Left forelimb (tissue), 1 donor: ENCODE measurements around the gene PTCSC3.
"Not testable (repeated sequence)": the region's sequence is repeated elsewhere in the genome, so short reads cannot be mapped to it uniquely, and the experiment has no call there.

Source experiments
- DNase-seq: peaks from one replicate; pipeline ENCODE4 v3.0.0-alpha.2; 2018; ENCODE audit warnings: low spot score

Gene PTCSC3

DNA sequence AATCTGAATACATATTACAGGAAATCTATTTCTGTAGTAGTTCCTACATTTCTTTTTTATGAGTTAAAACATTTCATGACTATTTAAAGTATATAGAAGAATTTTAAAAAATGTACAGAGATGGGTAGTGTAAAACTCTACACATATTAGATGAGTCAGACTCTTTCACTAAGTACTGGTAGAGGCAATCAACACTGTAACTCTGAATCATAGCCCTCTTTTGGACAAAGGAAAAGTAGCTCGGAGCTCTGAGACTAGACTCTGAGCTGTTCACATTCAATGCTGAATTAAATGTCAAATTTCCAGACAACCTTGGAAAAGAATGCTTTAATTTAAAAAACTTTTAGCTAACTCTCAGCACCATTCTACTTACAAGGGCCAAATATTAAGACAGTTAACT, 3.4 kb downstream of the PTCSC3 start:
- DNase-seq: no peak

DNA sequence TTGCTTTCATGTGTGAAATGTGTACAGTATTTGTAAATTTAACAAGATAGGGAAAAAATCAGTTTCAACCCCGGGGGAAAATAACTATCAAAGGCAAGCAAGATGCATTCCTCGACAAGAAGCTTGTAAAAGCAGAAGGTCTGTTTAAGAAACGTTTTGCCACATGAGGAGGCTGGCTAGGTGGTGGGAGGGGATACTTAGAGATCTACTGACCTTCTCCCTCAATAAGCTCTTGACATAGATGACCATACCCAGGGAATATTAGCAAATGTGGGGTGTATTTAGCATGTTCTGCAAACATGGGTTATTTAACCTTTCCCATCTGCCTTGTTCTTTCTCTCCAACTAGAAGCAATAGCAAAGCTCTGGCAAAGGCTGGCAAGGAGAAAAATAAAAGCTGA, 4.9 kb downstream of the PTCSC3 start:
- DNase-seq: no peak

DNA sequence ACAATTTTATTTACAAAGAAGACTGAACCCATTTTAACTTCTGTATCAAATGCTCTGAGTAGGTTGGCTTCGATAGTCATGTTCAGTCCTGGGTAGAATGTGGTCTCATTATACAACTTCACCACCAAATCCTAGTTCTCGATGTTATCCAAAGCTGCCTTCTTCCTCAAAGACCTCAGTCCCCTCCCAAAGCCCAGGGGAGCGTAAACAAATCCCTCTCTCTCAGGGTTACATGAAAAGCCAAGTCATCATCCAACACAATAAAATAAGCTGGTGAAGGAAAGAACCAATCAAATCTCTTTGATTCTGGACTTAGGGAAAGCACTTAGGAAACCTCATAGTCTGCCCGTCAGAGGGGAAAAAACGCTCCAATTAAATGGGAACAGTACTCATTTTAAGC, 9.1 kb downstream of the PTCSC3 start:
- DNase-seq: no peak

DNA sequence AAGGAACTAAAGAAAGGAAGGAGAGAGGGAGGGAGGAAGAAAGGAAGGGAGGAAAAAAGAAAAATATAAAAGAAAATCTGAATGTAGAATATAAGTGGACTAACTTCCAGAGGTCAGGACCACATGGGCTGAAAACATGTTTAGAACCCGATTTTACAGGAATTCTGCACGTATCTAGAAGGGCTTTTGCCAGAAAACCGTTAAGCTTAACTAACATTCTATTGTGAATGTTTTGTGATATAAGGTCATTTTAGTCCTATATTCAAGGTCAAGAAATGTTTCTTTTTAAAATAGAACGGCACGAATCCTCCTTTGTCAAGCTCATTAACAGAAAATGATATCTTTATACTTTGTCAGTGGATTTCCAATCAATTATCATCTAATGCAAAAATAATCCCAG, 13.1 kb downstream of the PTCSC3 start:
- DNase-seq: no peak

DNA sequence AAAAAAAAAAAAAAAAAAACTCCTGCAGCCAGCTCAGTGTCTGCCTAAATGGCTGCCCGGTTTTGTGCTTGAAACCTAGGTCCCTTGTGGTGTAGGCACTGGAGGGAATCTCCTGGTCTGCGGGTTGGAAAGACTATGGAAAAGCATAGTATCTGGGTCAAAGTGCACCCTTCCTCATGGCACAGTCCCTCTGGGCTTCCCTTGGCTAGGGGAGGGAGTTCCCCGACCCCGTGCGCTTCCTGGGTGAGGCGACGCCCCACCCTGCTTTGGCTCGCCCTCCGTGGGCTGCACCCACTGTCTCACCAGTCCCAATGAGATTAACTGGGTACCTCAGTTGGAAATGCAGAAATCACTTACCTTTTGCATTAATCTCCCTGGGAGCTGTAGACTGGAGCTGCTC, 14.3 kb downstream of the PTCSC3 start:
- DNase-seq: no peak

DNA sequence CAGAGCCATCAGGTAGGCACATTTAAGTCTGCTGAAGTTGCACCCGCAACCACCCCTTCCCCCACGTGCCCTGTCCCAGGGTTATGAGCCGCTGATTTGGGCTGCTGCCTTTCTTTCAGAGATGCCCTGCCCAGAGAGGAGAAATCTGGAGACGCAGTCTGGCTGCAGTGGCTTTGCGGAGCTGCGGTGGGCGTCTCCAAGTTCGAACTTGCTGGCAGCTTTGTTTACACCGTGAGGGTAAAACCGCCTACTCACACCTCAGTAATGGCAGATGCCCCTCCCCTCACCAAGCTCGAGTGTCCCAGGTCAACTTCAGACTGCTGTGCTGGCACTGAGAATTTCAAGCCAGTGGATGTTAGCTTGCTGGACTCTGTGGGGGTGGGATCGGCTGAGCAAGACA, 14.7 kb downstream of the PTCSC3 start:
- no peak for DNase-seq

DNA sequence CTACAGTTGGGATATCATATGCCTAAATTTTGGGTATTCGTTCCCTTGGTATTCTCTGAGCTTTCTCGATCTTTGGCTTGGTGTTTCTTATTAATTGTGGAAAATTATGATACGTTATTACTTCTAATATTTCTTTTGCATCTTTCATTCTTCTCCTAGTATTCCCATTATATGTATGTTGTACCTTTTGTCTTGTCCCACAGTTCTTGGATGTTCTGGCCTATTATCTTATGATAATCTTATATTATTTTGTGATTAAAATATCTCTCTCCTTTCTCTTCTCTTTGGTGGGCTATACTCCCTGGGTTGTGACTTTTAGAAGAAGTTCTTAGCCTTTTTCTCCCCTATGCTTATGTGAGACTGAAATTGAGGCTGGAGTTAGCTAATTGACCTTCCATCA, 25.2 kb downstream of the PTCSC3 start:
- DNase-seq: no peak

DNA sequence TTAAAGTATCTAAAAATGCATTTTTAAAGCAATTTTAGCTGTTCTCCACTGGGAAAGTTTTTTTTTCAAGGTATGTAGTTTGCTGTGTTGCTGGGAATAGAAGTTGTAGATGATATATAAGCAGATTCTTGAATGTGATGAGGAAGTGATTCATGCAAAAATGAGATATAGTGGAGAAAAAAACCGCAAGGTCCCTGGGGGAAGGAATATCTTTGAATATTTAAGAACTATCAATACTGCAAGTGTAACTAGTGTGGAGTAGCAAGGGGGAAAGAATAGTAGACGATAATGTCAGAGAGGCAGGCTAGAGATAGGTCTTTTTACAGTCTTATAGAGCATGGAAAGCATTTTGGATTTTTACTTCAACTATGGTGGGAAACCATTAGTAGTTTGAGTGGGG, 42.5 kb downstream of the PTCSC3 start:
- DNase-seq: no peak

DNA sequence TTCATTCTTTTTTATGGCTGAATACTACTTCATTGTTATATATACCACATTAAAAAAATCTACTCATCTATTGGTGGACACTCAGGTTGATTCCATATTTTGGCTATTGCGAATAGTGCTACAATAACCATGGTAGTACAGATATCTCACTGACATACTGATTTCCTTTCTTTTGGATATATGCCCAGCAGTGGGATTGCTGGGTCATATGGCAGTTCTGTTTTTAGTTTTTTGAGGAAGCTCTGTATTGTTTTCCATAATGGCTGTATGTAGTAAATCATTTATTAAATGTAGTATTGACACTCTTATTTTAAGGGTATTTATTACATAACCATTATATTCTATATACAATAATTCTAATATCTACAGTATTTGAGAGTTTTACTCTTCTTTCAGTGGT, 43.7 kb downstream of the PTCSC3 start:
- DNase-seq: no peak

DNA sequence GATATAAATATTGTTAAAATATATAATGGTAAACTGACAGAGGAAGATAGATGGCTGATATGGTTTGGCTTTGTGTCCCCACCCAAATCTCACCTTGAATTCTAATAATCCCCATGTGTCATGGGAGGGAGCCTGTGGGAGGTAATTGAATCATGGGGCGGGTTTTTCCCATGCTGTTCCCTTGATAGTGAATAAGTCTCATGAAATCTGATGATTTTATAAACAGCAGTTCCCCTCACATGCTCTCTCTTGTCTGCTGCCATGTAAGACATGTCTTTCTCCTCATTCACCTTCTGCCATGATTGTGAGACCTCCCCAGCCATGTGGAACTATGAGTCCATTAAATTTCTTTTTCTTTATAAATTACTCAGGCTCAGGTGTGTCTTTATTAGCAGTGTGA, 46.3 kb downstream of the PTCSC3 start:
- no peak for DNase-seq

DNA sequence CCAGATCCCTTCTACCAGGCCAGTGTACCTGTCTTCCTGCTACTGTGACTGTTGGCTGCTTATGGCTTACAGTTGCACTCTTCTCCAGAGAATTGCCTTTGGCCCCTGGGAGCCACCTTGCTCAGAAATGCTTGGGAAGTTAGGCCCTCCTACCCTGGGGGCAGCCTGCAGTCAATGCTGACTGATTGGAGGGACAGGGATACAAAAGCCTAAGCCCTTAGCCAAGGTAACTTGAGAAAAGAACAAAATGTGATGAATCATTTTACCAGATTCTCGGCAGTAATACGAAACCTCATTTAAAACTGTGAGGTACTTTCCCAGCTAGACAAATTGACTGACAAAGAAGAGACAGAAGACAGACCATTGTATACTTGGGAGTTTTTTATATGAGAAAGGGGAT, 47.3 kb downstream of the PTCSC3 start:
- DNase-seq: no peak

DNA sequence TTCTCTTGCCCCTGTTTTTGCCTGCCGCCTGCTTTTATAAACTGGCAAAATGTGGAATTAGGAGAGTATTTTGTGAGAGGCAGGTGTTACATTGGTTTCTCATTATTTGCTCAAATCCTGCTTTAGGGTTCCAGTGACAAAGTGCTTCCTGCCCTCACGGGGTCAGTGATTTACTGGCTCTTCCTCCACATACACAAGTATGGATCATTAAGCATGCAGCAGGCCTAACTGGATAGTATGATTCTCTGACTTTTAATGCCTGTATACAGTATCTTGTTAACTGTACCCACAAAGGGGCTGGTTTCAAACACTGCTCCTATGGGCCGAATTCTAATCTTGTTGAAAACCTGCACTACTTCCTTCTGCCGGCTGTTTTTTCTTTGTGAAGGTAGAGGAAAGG, 63.2 kb downstream of the PTCSC3 start:
- no peak for DNase-seq

DNA sequence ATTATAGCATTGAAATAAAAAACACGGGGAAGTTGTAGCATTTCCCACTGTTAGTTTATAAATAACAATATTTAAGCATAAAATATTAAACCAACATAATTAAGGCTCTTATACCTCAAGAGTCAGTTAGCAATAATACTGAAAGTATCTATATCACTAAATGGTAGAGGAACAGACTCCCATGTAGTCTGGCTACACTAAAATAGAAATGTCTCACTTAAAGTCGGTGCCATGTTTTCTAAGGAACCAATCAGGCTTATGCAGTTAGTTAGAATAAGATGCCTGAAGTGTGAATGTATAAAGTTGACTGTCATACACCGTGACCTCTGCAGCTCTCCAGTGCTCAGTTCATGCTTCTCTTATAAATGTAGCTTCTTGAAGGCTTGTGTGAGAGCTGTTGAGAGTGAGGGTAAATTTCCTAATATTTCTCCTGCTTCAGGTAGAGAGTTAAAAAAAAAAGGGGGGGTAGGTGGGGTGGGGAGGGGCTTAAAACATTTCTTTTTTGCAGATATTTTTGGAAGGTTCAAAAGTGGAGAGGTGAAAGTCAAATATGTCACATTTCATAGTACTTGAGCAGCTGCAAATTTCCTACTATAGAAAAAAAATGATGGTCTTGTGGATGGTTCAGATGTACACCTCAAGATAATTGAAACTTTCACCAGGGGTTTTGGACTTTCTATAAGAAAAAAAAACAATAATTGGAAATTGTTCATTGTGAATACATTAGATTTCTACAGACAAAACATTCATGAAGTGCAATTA, 64.5 kb downstream of the PTCSC3 start:
- DNase-seq: no peak

DNA sequence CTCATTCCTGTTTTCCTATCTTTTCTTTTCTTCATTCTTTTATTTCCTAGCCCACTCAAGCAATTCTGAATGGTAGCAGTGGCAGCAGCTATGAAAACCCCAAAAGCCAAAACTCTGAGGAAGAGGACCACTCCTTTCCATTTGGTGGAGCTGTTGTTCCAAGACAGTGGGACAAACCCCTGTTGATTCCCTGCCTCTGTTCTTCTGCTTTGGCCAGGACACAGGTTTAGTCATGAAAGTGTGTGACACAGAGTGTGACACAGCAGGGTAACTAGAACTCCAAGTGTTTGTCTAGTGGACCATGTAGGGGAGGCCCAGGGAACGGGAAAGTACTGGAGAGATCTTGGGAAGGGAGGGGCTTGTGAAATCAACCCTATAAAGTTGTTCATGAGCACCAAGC, 71.1 kb downstream of the PTCSC3 start:
- DNase-seq: no peak

DNA sequence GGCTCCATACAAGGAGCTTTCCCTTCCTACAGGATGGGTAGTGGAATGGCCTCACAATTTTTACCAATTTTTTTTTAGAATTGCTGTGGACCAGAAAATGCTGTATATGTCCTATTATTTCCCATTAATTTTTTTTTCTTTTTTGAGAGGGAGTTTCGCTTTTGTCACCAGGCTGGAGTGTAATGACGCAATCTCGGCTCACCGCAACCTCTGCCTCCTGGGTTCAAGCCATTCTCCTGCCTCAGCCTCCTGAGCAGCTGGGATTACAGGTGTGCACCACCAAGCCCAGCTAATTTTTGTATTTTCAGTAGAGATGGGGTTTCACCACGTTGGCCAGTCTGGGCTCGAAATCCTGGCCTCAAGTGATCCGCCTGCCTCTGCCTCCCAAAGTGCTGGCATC, 72.3 kb downstream of the PTCSC3 start:
- DNase-seq: not testable (repeated sequence)

DNA sequence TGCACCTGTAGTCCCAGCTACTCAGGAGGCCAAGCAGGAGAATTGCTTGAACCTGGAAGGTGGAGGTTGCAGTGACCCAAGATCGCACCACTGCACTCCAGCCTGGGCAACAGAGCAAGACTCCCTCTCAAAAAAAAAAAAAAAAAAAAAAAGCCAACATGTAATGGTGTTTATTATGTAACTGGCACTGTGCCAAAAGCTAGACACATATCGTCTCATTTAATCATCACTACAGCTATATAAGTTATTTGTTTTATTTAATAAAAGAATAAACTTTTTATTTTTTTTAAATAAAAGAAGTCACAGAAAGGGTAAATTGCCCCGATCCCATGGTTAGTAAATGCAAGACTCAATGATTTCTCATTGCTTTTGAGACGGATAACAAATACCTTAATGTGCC, 76.9 kb downstream of the PTCSC3 start:
- DNase-seq: no peak

DNA sequence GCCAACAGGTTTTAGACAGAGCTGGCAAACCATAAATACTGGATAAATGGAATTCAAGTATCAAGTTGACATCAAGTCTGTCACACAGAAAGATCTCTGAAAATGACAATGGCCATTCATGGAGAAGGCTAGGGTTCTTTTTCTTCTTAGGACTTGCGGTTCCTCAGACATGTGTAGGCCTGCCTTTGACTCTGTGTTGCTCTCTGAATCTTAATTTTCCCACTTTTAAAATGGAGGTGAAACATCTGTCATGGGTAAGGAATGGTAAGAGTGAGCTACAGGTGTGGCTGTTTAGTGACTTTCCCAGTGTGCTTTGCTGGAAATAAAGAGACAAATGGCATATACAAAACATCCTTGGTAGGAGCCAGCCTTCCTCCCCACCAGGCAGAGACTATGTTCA, 79.2 kb downstream of the PTCSC3 start:
- no peak for DNase-seq

DNA sequence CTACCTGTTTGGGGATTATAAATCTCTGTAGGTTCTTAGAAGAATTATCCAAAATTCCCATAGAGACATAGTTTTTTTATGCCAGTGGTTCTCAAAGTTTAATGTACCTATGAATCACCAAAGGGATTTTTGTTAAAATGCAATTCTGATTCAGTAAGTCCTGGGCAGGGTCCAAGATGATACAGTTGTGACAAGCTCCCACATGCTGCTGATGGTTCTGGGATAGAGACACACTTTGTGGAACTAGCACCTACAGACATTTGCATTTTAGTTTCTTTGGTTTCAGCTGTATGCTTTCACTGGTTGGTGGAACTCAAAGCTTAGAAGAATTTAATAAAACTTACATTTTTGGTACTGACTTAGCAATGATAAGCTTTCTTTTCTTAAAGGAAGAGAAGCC, 80.4 kb downstream of the PTCSC3 start:
- no peak for DNase-seq

DNA sequence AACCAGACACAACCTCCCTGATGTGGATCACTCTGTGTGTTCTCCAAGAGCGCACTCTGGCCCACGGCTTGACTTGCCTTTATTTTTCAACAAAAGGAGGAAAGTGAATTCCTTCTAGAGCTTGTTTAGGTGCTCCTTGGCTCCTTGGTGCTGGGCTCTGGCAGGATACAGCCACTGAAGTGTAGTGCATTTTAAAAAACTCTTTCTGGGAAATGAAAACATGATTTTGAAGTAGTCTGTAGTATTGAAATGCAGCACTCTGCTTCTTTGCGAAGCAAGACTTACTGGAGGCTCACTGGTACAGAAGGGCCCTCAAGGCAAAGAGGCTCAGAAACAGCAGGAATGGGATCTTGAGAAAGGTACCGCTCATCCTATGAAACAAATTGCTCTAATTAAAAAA, 81.6 kb downstream of the PTCSC3 start:
- no peak for DNase-seq

DNA sequence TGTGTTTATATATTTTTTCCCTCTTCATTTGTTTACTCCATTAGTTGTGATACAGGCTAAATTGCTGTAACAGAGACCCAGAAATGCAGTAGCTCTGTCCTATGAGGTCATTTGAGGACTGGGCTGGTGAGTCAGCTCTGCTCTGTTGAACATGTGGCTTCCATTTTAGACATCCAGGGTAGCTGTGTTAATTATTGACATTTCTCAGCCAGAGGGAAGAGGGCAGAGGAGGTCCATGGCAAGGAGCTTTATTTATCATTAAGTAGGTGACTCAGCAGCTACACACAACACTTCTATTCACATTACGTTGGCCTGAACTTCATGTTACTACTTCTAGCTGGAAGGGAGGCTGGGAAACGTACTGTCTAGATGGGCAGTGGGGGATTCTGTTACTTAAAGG, 85.4 kb downstream of the PTCSC3 start:
- DNase-seq: no peak

DNA sequence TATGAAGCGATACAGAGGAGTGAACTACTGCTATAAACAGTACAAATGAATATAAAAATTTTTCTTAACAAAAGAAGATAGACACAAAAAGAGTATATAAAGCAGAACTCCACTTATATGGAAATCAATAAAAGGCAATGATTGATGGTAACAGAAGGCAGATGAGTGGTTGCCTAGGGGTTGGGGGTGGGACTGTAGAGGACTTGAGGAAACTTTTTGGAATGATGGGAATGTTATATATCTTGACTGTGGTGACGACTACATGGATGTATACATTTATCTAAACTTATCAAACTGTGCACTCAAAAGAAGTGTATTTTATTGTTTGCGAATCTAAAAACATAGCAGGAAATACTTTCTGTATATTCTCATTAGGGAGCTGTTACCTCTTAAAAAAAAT, 89.1 kb downstream of the PTCSC3 start:
- DNase-seq: no peak

DNA sequence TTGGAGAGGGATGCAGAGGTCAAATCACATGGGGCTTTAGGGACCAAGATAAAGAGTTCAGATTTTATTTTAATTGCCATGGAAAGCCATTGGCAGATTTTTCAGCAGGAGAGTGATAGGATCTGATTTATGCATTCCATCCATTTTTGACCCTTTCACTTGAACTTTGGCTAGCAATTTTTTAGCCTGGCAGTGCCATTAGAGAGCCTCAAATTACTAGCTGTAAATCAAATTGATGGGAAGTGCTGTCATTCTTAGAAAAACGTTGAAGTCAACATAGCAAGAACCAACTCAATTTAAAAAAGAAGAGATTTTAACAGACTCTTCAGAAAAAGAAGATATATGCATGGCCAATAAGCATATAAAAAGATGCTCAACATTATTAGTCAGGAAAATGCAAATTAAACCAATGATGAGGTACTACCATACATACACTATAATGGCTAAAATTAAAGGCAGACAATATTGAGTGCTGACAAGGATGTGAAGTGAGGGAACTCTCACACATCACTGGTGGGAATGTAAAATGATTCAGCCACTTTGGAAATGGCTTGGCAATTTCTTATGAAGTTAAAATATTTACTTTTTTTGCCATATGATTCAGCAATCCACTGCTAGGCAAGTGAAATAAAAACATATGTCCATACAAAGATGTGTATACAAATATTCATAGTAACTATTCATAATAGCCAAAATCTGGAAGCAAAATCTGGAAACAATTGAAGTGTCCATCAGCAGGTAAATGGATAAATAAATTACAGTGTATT, 89.7 kb downstream of the PTCSC3 start:
- DNase-seq: no peak

DNA sequence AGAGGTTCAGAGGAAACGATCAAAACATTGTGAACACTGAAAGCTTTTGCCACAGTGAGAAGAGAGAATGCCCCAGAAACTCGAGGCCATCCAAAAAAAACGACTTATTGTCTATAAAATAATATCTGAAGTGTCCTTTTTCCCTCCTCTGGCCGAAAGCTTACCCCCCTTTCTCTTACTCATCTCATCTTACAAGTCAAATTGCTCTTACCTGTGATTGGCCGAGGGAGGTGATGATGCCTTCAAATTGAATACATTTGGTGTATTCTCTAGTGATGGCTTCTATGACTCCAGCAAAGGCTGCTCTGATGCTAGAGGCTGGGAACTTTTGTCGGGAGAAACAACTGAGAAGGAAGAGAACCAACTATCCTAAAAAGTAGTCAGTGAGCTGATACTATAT, 90.7 kb downstream of the PTCSC3 start:
- no peak for DNase-seq
